HCT116 (cell line): ENCODE results near the gene OVOL3. TPM values are rescaled to one million over a fixed set of nuclear protein-coding genes. Genes with fewer than 3 reads are reported as not detected.
A peak's percentile ranks its signal among the peaks of the same experiment; 100 is the strongest.

Experiments used
- ATAC-seq: fragments of 200-7000 bp; cut with Tn5 transposase; 2 replicates; pipeline ENCODE4 v1.9.1; 2020; ENCODE audit warnings: mild to moderate bottlenecking, moderate library complexity
- BruUV-seq: library from RNA; stranded (reverse); fragments of 400-500 nt; replicated peaks from 2 replicates; lab custom pipeline; 2021; lab: Mats Ljungman, UMichigan
- CTCF ChIA-PET: fragments of 300-600 bp; sonication (Branson Sonifier 250); formaldehyde crosslinking; loops from one replicate; lab custom pipeline; 2021; ENCODE audit warnings: antibody characterized with exemption; lab: Charles Lee
- POLR2A ChIA-PET: fragments of 300-600, 350-600 bp; sonication (Branson Sonifier 250); formaldehyde crosslinking; loops from one replicate; lab custom pipeline; 2021; ENCODE audit warnings: antibody characterized with exemption; lab: Charles Lee
- RAD21 ChIA-PET, 2 experiments: fragments of 300-600 bp; sonication (Branson Sonifier 250); formaldehyde crosslinking; loops; one replicate each; lab custom pipeline; 2023; ENCODE audit warnings: low total read pairs in 2 of 2; ENCODE audit not compliant: uncharacterized antibody in 2 of 2, unreplicated experiment in 2 of 2, low non-redundant PET in 1 of 2; lab: Charles Lee
- DNase-seq: peaks from one replicate; pipeline ENCODE4 v3.0.0-alpha.2; 2010; ENCODE audit warnings: low read depth, low spot score
- H2AFZ ChIP-seq: fragments of 200-600 bp; shearing (Covaris generic), sonication (generic); 2 replicates; pipeline ENCODE4 v1.6.1; 2017; ENCODE audit warnings: low read depth, mixed run types, mixed read lengths, antibody characterized with exemption, low read length; ENCODE audit not compliant: poor library complexity, severe bottlenecking
- H3K27ac ChIP-seq: 2 replicates; pipeline ENCODE4 v1.5.1; 2012; ENCODE audit warnings: low read depth, low read length
- H3K27me3 ChIP-seq: fragments of 200-600 bp; sonication (generic); 2 replicates; pipeline ENCODE4 v1.6.1; 2016; ENCODE audit warnings: mixed run types, low read length, mixed read lengths; ENCODE audit not compliant: insufficient read depth
- H3K36me3 ChIP-seq, 2 experiments: fragments of 200-500 bp in 1 of 2; fragments of 200-600 bp in 1 of 2; sonication (Bioruptor generic) in 1 of 2; sonication (generic) in 1 of 2; 2 replicates each; pipeline versions ENCODE4 v1.5.1 to v1.6.1; 2014 to 2016; ENCODE audit warnings: low read length in 2 of 2, inconsistent platforms in 1 of 2, mixed read lengths in 1 of 2, mixed run types in 1 of 2; ENCODE audit not compliant: insufficient read depth in 2 of 2, control insufficient read depth in 1 of 2
- H3K4me1 ChIP-seq, 2 experiments: fragments of 200-600 bp in 1 of 2; sonication (generic) in 1 of 2; 2 replicates each; pipeline versions ENCODE4 v1.5.1 to v1.6.1; 2012 to 2017; ENCODE audit warnings: low read length in 2 of 2, inconsistent platforms in 1 of 2, mild to moderate bottlenecking in 1 of 2, mixed read lengths in 1 of 2, mixed run types in 1 of 2, moderate library complexity in 1 of 2; ENCODE audit not compliant: insufficient read depth in 2 of 2, control insufficient read depth in 1 of 2
- H3K4me2 ChIP-seq: fragments of 200-600 bp; sonication (generic); 2 replicates; pipeline ENCODE4 v1.6.1; 2017; ENCODE audit warnings: mixed run types, low read length, mixed read lengths
- H3K4me3 ChIP-seq, 2 experiments: fragments of 200-600 bp in 1 of 2; sonication (generic) in 1 of 2; replicated peaks in 1 of 2; 2 replicates each; pipeline ENCODE4 v1.5.1; 2011 to 2016; ENCODE audit warnings: low read length in 2 of 2, control low read depth in 1 of 2, low read depth in 1 of 2, mild to moderate bottlenecking in 1 of 2, mixed read lengths in 1 of 2, mixed run types in 1 of 2
- H3K79me2 ChIP-seq: fragments of 200-600 bp; sonication (generic); 2 replicates; pipeline ENCODE4 v1.6.1; 2017; ENCODE audit warnings: mild to moderate bottlenecking, mixed run types, low read length, moderate library complexity, mixed read lengths; ENCODE audit not compliant: insufficient read depth
- H3K9ac ChIP-seq: fragments of 200-600 bp; sonication (generic); 2 replicates; pipeline ENCODE4 v1.6.1; 2016; ENCODE audit warnings: low read length, mixed read lengths
- H3K9me2 ChIP-seq: fragments of 200-600 bp; sonication (generic), shearing (Covaris generic); 2 replicates; pipeline ENCODE4 v1.6.1; 2017; ENCODE audit warnings: mixed run types, mild to moderate bottlenecking, moderate library complexity; ENCODE audit not compliant: insufficient read depth
- H3K9me3 ChIP-seq, 2 experiments: fragments of 200-500 bp in 1 of 2; fragments of 200-600 bp in 1 of 2; sonication (Bioruptor generic) in 1 of 2; sonication (generic) in 1 of 2; 2 replicates each; pipeline ENCODE4 v1.6.1; 2014 to 2017; ENCODE audit warnings: low read length in 2 of 2, mixed read lengths in 2 of 2, inconsistent platforms in 1 of 2, low read depth in 1 of 2, mild to moderate bottlenecking in 1 of 2, mixed run types in 1 of 2, moderate library complexity in 1 of 2; ENCODE audit not compliant: control insufficient read depth in 1 of 2, insufficient read depth in 1 of 2
- H4K20me1 ChIP-seq: fragments of 200-600 bp; sonication (generic), shearing (Covaris generic); 2 replicates; pipeline ENCODE4 v1.6.1; 2017; ENCODE audit warnings: mixed run types, mild to moderate bottlenecking, moderate library complexity; ENCODE audit not compliant: insufficient read depth
- ATF3 ChIP-seq: IDR thresholded peaks from 2 replicates; pipeline ENCODE4 v1.6.1; 2012
- CEBPB ChIP-seq: IDR thresholded peaks from 2 replicates; pipeline ENCODE4 v1.6.1; 2012; ENCODE audit warnings: low read depth
- CTCF ChIP-seq, 3 experiments: fragments of 200-600 bp in 1 of 3; sonication (generic) in 1 of 3; IDR thresholded peaks in 2 of 3; conservative IDR thresholded peaks in 1 of 3; 2 replicates each; pipeline ENCODE4 v1.5.1; 2012 to 2017; ENCODE audit warnings: low read depth in 2 of 3, low read length in 2 of 3, antibody characterized with exemption in 1 of 3, borderline replicate concordance in 1 of 3, control low read depth in 1 of 3, mild to moderate bottlenecking in 1 of 3, mixed read lengths in 1 of 3, mixed run types in 1 of 3, moderate library complexity in 1 of 3; ENCODE audit not compliant: insufficient read depth in 1 of 3
- EGR1 ChIP-seq: IDR thresholded peaks from 2 replicates; pipeline ENCODE4 v1.6.1; 2012; ENCODE audit warnings: low read depth
- ELF1 ChIP-seq: IDR thresholded peaks from 2 replicates; pipeline ENCODE4 v1.6.1; 2012; ENCODE audit warnings: low read depth, borderline replicate concordance
- EZH2 ChIP-seq: fragments of 200-600 bp; sonication (generic); IDR thresholded peaks from 2 replicates; pipeline ENCODE4 v1.6.1; 2017; ENCODE audit warnings: antibody characterized with exemption, mixed run types
- EZH2phosphoT487 ChIP-seq: fragments of 200-600 bp; IDR thresholded peaks from 2 replicates; pipeline ENCODE4 v1.6.1; 2018; ENCODE audit warnings: antibody characterized with exemption, borderline replicate concordance
- FOSL1 ChIP-seq: IDR thresholded peaks from 2 replicates; pipeline ENCODE4 v1.6.1; 2012; ENCODE audit warnings: low read depth
- JUND ChIP-seq: IDR thresholded peaks from 2 replicates; pipeline ENCODE4 v1.6.1; 2012
- MAX ChIP-seq: IDR thresholded peaks from 2 replicates; pipeline ENCODE4 v1.6.1; 2012
- POLR2A ChIP-seq: IDR thresholded peaks from 2 replicates; pipeline ENCODE4 v1.7.0; 2011; ENCODE audit warnings: borderline replicate concordance; ENCODE audit not compliant: insufficient read depth, insufficient read length; ENCODE audit errors: extremely low read depth
- RAD21 ChIP-seq: IDR thresholded peaks from 2 replicates; pipeline ENCODE4 v1.6.1; 2012; ENCODE audit warnings: low read depth, mild to moderate bottlenecking
- REST ChIP-seq: IDR thresholded peaks from 2 replicates; pipeline ENCODE4 v1.6.1; 2012; ENCODE audit warnings: low read depth
- SIN3A ChIP-seq: IDR thresholded peaks from 2 replicates; pipeline ENCODE4 v1.6.1; 2012; ENCODE audit warnings: low read depth
- SP1 ChIP-seq: IDR thresholded peaks from 2 replicates; pipeline ENCODE4 v1.6.1; 2012; ENCODE audit warnings: low read depth
- SRF ChIP-seq: IDR thresholded peaks from 2 replicates; pipeline ENCODE4 v1.6.1; 2012; ENCODE audit warnings: low read depth
- YY1 ChIP-seq: IDR thresholded peaks from 2 replicates; pipeline ENCODE4 v1.6.1; 2011; ENCODE audit warnings: low read length, low read depth, moderate library complexity, mild to moderate bottlenecking; ENCODE audit not compliant: insufficient replicate concordance; ENCODE audit errors: extremely low read depth
- ZBTB33 ChIP-seq: IDR thresholded peaks from 2 replicates; pipeline ENCODE4 v1.6.1; 2011; ENCODE audit warnings: mild to moderate bottlenecking, low read length, moderate library complexity; ENCODE audit not compliant: insufficient replicate concordance; ENCODE audit errors: extremely low read depth
- ZNF274 ChIP-seq: fragments of 200-500 bp; sonication (Bioruptor generic); IDR thresholded peaks from 2 replicates; pipeline ENCODE4 v1.6.1; 2014; ENCODE audit warnings: mild to moderate bottlenecking, low read depth, low read length, inconsistent platforms
- intact Hi-C: fragments of 100-400 bp; cut with micrococcal nuclease; formaldehyde crosslinking; loops from 2 replicates; pipeline ENCODE4 v1.10.0; 2022
- total RNA-seq: library from RNA; stranded (reverse); gene quantifications from one replicate; pipeline ENCODE4 v1.2.1, GENCODE V29; 2021; ENCODE audit not compliant: unreplicated experiment

Gene OVOL3
- total RNA-seq, 1 experiment from 2014 or later: not detected

GRCh38 chr19:36116344-36116637, 5.3 kb downstream of the OVOL3 start:
- intact Hi-C loops: loop anchor here (5.0 to 10.0 kb wide), 2 partner anchors 44 to 111 kb away; partner anchors contain the start of gene SYNE4

More at GRCh38 chr19:36116344-36116637, 5.3 kb downstream of the OVOL3 start:
- DNase-seq (no peak), ATAC-seq (no peak)
- Histone ChIP-seq H3K27me3 (no peaks in the 10 kb centered on the region), H3K4me1 (peaks cover 7 to 27% of the 10 kb centered on the region in 2 experiments; a peak in 3 of 4 replicates), H3K27ac (peak overlapping the region; percentile 92), H4K20me1 (no peaks in the 10 kb centered on the region), H3K36me3 (peaks cover 14 to 19% of the 10 kb centered on the region in 2 experiments; a peak in 3 of 4 replicates), H3K9ac (peak overlapping the region; percentile 86), H3K9me3 (no peaks in the 10 kb centered on the region), H2AFZ (no peak overlapping the region), H3K4me3 (peak overlapping the region; percentile 74 to 82), H3K9me2 (no peaks in the 10 kb centered on the region), H3K79me2 (peaks cover 28% of the 10 kb centered on the region), H3K4me2 (peak overlapping the region; percentile 95)
- BruUV-seq: no TSS peak
- ChIA-PET POLR2A (no interaction called here), CTCF (no interaction called here), RAD21 (no interaction called here)
- no peak for TF ChIP-seq REST
- no peak for TF ChIP-seq EGR1
- TF ChIP-seq POLR2A: no peak
- TF ChIP-seq FOSL1: no peak
- TF ChIP-seq CTCF (IDR thresholded peaks at IDR 0.05 in 2 of 3, conservative IDR thresholded peaks at IDR 0.05 in 1 of 3; ENCODE audit: borderline replicate concordance in 1 of 3, insufficient read depth in 1 of 3, low read depth in 2 of 3, low read length in 2 of 3): no peak
- no peak for TF ChIP-seq RAD21
- no peak for TF ChIP-seq SRF
- TF ChIP-seq SIN3A: no peak
- no peak for TF ChIP-seq ELF1
- no peak for TF ChIP-seq YY1
- TF ChIP-seq ZNF274: no peak
- no peak for TF ChIP-seq ZBTB33
- TF ChIP-seq ATF3: no peak
- TF ChIP-seq MAX: no peak
- TF ChIP-seq JUND: no peak
- no peak for TF ChIP-seq EZH2
- no peak for TF ChIP-seq SP1
- TF ChIP-seq CEBPB: no peak
- no peak for TF ChIP-seq EZH2phosphoT487
